Mammary epithelial cell (primary cell): ENCODE measurements around the gene LPP.

Experiments
- CTCF ChIP-seq, 2 donors: IDR thresholded peaks in 1 of 2; conservative IDR thresholded peaks in 1 of 2; 2 replicates each; pipeline ENCODE4 v1.5.1; 2011 to 2012; ENCODE audit warnings: inconsistent platforms in 2 of 2, low read length in 2 of 2, mild to moderate bottlenecking in 2 of 2, control low read depth in 1 of 2, low read depth in 1 of 2; ENCODE audit not compliant: insufficient read depth in 1 of 2; ENCODE audit errors: extremely low read depth in 1 of 2
- EZH2 ChIP-seq: IDR thresholded peaks from 2 replicates; pipeline ENCODE4 v1.6.1; 2012; ENCODE audit warnings: low read length, inconsistent platforms, borderline replicate concordance

- no peak for TF ChIP-seq CTCF (conservative IDR thresholded peaks at IDR 0.05 in 1 of 2, IDR thresholded peaks at IDR 0.05 in 1 of 2; ENCODE audit: extremely low read depth in 1 of 2, insufficient read depth in 1 of 2, low read depth in 1 of 2, low read length in 2 of 2)
- TF ChIP-seq EZH2 = no peak
Measured at GRCh38 chr3:188918093-188918492, 764.1 kb downstream of the LPP start.
